ENCODE measurements around the gene ATXN7L1. TPM values are rescaled to one million over a fixed set of nuclear protein-coding genes. Genes with fewer than 3 reads are reported as not detected.
A peak's percentile ranks its signal among the peaks of the same experiment; 100 is the strongest.

Gene ATXN7L1, protein sequence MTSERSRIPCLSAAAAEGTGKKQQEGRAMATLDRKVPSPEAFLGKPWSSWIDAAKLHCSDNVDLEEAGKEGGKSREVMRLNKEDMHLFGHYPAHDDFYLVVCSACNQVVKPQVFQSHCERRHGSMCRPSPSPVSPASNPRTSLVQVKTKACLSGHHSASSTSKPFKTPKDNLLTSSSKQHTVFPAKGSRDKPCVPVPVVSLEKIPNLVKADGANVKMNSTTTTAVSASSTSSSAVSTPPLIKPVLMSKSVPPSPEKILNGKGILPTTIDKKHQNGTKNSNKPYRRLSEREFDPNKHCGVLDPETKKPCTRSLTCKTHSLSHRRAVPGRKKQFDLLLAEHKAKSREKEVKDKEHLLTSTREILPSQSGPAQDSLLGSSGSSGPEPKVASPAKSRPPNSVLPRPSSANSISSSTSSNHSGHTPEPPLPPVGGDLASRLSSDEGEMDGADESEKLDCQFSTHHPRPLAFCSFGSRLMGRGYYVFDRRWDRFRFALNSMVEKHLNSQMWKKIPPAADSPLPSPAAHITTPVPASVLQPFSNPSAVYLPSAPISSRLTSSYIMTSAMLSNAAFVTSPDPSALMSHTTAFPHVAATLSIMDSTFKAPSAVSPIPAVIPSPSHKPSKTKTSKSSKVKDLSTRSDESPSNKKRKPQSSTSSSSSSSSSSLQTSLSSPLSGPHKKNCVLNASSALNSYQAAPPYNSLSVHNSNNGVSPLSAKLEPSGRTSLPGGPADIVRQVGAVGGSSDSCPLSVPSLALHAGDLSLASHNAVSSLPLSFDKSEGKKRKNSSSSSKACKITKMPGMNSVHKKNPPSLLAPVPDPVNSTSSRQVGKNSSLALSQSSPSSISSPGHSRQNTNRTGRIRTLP
- 10 to 100 TPM in 1 of 3 donors, 1 to 10 TPM in 2; 8.0 to 10.5 (median 9.9) TPM for polyA plus RNA-seq (ENCODE audit: insufficient read length in 3 of 3)

DNA sequence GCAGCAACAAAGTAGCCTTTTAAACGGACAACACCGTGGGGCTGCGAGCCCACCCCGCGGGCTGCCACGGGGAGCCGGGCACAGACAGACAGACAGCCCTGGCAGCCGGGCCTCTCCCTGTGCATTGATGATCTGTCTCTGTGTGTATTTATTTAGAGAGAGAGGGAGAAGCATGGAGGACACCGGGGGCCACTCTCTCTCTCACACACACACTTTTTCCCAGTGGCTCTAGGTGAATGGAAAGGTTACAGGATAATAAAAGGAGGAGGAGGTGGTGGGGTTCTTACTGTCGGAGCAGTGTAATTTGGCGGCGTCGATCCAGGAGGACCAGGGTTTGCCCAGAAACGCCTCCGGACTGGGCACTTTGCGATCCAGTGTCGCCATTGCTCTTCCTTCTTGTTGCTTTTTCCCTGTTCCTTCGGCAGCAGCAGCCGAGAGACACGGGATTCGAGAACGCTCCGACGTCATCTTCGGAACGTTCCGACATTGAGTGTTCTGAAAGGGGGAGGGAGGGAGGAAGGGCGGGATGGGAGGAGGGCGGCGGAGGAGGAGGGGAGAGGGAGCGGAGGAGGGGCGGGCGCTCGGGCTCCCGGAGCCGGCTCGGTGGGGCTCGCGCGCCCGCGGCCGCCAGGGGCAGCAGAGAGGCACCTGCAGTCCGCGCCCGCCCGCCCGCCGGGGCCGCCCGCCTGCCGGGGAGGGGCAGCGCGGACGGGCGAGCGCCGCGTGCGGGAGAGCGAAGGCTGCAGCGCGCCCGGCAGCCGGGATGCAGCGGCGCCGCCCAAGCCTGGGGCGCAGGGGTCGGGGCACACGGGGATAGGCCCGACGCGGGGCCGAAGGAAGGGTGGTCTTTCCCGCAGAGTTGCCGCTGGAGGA is at the start of gene ATXN7L1:
Gene ATXN7L1 (minus strand): TSS at position 509 of the 873 bp plus-strand sequence. CDS start 41 bp downstream, at position 468.
- DNase-seq (ENCODE audit: low read depth in 3 of 3, low spot score in 2 of 3): peak; percentile 88 to 94 (median 92)

DNA sequence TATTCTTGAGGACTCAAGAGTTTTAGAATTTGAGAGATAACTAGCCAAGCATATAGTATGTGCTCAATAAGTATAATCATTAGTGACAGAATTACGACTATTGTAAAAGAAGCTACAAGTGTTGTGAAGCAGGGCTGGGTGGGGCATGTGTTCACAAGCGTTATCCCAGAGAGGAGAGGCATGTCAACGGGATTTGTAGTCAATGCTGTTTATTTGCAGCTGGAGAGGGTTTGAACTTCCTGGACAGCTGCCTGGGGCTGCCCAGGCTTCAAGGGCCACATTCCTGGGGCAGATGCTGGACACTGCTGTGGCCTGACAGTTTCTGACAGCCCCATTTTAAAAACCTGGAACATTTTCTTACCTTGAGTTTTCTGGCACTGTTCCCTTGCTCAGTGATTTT is 49.7 kb upstream of the ATXN7L1 start:
- no peak for DNase-seq (ENCODE audit: low read depth in 3 of 3, low spot score in 2 of 3)

DNA sequence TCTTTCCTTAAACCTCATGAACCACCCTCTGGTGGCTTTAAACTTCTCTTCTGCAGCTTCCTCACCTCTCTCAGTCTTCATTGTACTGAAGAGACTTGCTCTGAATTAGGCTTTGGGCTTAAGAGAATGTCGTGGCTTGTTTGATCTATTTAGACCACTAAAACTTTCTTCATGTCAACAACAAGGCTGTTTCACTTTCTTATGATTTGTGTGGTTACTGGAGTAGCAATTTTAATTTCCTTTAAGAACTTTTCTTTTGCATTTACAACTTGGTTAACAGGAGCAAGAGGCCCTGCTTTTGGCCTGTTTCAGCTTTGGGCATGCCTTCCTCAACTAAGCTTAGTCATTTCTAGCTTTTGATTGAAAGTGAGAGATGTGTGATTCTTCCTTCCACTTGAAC is 48.5 kb upstream of the ATXN7L1 start:
- no peak for DNase-seq (ENCODE audit: low read depth in 3 of 3, low spot score in 2 of 3)

DNA sequence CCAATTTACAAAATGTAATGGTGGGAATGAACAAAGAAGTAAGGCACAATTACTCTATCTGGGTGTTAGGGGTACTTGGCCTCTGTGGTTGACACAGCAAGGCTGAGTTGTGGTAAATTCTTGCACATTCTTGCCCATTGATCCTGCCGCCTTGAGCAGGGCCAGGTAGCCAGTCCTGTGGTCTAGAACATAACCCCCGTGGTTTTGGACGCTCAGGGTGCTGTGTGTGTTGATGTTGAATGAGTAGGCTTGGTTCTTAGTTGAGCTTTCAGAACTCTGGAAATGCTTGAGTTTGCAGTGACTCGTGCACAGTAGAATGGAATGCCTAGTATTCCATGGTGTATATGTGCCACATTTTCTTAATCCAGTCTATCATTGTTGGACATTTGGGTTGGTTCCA is 44.4 kb upstream of the ATXN7L1 start:
- no peak for DNase-seq (ENCODE audit: low read depth in 3 of 3, low spot score in 2 of 3)

DNA sequence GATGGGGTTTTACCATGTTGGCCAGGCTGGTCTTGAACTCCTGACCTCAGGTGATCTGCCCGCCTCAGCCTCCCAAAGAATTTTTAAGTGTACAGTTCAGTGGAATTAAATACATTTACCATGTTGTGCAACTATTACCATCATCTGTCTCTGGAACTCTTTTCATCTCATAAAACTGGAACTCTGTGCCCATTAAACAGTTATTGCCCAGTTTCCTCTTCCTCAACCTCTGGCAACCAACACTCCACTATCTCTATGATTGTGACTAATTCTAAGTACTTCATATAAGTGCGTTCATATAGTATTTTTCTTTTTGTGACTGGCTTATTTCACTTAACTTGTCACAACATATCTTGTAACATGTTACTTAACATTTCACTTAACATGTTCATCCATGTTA is 41.3 kb upstream of the ATXN7L1 start:
- no peak for DNase-seq (ENCODE audit: low read depth in 3 of 3, low spot score in 2 of 3)

DNA sequence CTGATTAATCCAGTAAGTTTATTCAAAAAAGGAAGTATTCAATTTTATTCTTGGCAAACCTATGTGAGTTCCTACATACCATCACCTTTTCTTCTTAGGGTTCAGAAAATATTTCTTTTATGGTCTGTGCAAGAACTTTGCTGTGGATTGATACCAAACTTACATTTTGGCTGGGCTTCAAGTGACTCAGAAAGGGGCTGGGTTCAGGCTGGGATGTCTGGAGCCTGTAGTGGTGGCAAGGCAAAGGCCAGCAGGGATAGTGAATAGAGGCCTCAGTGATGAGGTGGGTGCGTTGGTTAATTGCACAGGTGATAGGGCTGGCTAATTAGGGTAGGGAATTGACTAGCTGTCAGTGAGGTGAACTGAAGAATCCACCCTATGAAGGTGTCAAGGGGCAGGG is 40.2 kb upstream of the ATXN7L1 start:
- DNase-seq (ENCODE audit: low read depth in 3 of 3, low spot score in 2 of 3): no peak

DNA sequence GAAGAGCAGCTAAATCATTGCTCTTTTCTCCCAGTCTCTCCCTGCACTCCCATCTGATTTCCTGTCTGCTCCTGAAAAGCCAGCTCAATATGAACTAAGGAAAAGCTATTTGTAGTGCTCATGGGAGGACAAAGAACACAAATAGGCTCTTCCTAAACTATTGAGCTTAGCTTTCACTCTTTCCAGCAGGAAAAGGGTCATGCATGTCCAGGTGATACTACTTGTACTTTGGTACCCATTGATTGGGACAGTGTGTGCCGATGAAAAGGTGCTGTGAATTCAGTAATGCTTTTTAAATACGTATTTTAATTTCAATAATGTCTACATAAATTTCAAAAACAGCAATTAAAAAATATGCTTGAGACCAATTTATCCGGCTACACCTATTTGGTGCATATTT is 37.5 kb upstream of the ATXN7L1 start:
- no peak for DNase-seq (ENCODE audit: low read depth in 3 of 3, low spot score in 2 of 3)

DNA sequence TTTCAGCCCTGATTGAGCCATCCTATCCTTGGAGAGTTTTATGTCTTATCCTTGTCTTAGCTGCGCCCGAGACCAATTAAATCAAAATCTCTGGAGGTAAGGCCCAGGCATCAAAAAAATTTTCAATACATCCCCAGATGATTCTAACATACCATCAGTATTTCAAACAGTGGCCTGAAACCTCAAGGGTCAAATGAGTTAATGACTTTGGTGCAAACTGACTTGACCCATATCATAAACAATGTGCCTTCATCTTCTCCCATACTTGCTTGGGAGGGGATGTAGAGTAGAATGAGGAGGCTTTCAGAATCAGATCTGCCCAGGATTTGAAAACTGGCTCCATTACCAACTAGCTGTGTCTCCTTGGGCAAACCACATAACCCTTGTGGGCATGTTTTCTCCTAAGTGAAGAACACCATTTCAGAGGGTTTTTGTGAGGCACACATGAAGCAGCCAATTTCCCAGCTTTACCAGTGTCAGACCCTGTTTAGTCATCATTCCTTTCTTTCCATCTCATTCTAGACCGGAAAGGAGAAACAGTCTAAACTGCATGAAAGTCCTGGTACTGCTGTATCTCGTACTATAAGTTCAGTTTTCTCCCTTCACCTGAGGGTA is 35.7 kb upstream of the ATXN7L1 start:
- DNase-seq (ENCODE audit: low read depth in 3 of 3, low spot score in 2 of 3): no peak

DNA sequence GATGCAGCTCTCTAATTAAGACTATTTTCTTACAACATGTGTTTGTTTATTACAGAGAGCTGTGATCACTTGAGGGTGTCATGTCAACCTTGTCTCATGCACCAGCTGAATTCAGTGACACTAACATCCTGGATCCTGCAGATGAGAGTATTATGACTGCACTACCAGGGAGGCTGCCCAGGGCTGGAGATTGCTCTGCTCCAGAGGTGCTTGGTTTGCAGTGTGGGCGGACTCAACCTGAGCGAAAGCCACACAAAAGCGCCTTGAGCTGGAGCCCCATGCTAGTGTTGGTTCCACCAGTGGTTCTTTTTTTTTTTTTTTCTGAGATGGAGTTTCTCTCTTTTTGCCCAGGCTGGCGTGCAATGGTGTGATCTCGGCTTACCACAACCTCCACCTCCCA is 33.8 kb upstream of the ATXN7L1 start:
- DNase-seq (ENCODE audit: low read depth in 3 of 3, low spot score in 2 of 3): no peak

DNA sequence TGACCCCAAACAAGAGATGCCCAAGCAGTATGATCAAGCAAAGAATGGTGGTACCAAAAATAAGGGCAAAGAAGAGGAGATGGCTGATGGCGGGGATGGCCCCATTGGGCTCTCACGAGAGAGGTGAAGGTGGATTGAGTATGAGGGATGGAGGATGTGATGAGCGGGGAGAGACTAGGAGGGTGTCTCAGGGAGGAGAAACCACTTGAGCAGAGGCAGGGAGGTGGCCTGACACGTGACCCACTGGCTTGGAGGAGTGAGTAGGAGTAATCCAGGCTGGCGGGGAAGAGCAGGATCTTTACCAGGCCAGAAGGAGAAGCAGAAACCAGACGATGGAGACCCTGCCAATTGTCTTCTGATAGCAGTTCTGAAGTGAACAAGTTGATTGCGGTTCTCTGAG is 33.3 kb upstream of the ATXN7L1 start:
- no peak for DNase-seq (ENCODE audit: low read depth in 3 of 3, low spot score in 2 of 3)

DNA sequence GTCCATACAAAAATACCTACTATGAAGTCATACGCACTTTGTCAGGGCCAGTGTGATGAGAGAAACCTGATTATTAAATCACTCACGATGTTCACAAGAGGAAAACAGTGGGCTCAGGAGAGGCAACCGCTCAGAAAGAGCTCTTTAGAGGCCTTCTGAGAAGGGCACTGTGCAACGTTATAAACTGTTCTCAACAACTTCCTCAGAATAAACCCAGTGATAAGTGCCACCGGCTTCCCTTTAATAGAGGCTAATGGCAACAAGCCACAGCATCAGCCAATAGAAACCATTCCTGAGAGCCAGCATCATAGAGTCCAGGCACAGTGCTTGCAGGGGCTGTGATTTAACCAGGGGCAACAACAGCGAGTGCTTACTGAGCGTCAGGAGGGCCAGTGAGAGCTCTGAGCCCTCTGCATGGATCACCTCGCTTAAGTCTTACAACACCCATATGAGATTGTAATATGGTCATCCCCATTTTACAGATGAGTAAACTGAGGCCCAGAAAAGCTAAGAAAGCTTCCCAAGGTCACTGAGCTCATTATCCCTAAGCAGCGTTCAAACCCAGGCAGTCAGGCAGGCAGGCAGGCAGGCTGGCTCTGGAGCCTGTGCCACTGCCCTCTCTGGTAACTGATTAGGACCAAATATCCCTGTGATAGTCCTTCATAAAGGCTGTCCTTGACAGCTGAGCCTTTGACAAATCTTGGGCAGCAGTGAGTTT is 30.9 kb upstream of the ATXN7L1 start:
- DNase-seq (ENCODE audit: low read depth in 3 of 3, low spot score in 2 of 3): no peak

DNA sequence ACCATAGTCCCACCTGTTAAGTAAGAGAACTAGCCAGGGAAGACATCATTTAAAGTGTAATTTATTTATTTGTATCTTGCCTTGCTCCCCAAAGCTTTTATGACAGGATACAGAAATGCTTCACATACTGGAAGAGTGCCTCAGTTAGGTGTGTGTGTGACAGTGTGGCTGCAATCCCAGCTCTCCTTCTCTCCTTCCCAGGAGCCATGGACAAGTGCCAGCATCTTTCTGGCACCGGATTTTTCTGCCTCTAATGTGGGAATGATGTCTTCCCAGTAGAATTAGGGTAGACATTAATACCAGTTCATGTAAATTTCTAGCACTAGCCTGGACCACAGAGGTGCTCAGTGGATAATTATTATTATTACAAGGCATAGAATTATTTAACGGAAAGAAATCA is 30.3 kb upstream of the ATXN7L1 start:
- no peak for DNase-seq (ENCODE audit: low read depth in 3 of 3, low spot score in 2 of 3)

DNA sequence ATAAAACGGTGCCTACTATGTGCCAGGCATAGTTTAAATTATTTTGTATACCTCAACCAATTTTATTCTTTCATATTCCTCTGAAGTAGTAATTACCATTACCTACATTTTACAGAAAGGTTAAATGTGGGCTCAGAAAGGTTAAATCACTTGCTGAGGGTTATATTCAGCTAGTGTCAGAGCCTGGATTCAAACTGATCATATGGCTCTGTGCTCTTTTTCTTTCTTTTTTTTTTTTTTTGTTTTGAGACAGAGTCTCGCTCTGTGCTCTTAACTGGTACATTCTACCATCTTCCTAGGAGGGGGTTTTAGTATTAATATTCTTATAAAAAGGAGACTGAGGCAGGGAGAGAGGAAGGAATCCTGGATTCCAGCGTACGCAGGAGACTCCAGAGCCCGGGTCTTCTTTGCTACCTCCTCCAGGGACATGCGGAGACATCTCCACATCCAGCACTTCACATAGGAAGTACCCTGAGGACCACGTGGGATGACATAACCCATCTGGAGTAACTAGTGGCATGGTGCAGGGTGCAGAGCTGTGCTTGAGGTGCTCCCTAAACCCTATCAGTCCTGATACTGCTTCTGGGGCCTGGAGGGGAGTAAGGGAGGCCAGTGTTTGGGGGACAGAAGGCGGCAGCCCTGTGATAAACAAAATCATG is 29.6 kb upstream of the ATXN7L1 start:
- no peak for DNase-seq (ENCODE audit: low read depth in 3 of 3, low spot score in 2 of 3)

DNA sequence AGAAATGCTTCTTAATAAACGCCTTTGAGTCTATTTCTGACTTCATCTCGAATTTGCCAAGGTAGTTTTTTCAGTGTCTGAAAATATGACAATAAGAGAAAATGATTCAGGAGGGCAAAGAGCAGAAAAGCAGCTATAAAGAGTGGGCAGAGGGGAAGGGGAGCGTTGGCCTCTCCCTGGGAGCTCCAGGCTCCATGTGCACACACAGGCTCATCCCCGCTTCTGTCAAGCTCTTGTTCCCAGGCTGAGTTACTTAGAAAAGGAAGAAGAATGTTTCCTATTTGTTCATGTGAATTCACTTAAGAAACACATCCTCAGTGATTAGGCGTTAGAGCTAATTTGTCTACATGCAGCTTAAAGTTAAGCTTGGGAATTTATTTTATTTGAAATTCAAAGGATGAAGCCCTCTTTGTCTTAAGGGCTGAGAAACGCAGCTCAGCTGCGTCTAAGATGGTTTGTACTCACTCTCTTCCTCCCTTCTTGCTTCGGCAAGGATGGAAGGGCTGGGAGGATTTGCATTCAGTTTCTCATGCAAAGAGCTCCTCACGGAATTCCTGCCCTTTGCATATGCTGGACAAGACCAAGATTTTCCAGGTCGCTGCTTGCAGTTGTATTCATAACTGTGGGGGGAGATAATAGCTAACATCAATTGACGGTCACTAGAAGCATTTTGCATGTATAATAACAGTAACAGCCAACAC is 29.0 kb upstream of the ATXN7L1 start:
- DNase-seq (ENCODE audit: low read depth in 3 of 3, low spot score in 2 of 3): no peak

DNA sequence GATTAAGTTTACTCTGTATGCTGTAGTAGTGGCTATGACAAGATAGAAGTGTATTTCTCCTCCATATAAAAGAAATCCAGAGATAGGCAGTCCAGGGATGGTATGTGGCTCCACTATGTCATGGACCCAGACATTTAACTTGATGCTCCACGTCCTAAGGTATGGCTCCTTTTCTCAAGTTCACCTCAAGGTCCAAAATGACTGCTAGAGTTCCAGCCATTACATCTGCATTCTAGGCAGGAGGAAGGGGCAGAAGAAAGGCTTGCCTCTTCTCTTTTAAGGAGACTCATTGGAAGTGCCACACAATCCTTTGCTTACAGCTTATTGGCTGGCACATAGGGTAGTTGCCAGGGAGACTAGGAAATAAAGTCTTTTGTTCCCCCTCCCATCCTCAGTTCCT is 27.7 kb upstream of the ATXN7L1 start:
- DNase-seq (ENCODE audit: low read depth in 3 of 3, low spot score in 2 of 3): no peak

DNA sequence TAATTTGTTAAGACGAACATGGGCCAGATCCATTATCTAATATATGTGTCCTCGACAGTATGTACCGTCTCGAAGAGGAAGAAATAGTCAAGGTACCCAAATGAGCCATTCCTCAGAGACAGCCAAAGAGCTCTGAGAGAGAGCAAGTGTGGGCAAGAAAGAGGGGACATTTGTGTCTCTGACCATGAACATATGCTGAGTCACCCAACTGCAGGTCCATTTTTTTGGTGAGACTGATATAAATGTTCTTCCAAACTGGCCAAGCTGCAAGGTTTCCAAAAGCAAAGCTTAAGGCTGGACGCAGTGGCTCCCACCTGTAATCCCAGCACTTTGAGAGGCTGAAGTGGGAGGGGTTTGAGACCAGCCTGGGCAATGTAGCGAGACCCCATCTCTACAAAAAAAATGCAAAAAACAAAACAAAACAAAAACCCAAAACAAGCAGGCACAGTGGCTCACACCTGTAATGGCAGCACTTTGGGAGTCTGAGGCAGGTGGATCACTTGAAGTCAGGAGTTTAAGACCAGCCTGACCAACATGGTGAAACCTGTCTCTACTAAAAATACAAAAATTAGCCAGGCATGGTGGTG is 26.0 kb upstream of the ATXN7L1 start:
- no peak for DNase-seq (ENCODE audit: low read depth in 3 of 3, low spot score in 2 of 3)

DNA sequence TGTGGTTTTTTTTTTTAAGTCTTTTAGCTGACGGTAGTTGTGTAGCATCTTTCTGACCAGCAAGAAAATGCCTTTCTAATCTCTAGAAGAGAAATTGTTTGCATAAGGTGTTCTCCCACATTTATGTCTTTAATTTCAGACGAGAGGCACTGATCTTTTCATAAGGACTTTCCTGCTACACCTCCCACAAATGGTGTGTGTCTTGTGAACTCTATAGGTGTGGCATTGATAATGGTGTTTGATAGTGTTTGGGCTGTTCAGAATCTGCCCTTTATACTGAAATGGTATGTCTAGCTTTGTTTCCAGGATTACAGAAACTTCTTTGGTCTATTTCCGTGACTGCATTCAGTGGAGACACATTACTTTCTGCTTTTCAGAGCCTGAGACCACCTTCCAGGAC is 21.6 kb upstream of the ATXN7L1 start:
- DNase-seq (ENCODE audit: low read depth in 3 of 3, low spot score in 2 of 3): no peak

DNA sequence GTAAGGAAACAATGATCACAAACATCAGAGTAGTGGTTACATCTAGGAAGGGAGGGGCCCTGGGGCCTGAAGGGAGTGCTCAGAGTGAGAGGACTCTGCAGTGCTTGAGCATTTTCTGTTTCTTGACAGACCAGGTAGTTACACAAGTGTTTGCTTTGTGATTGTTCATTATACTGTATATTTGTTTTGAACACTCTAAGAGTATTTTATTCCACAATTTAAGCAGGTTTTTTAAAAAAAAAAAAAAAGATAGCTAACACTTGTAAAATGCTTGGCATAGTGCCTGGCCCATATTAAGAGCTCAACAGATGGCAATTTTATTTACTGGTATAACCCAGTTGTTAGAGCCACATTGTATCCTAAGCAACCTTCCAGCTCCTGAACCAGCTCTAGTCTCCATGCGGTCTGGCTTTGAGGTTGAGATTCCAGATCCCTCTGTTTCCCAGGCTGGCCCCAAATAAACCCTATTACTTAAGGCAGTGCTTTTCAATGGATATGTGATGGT is 20.1 kb upstream of the ATXN7L1 start:
- DNase-seq (ENCODE audit: low read depth in 3 of 3, low spot score in 2 of 3): no peak

Data from right renal cortex interstitium (tissue), 3 donors.